Esophagus muscularis mucosa (tissue), 4 donors: ENCODE measurements around the gene CKS1B. TPM values are rescaled to one million over a fixed set of nuclear protein-coding genes. Genes with fewer than 3 reads are reported as not detected.

Source experiments
- DNase-seq: peaks from one replicate; pipeline ENCODE4 v3.0.0-alpha.2; 2017; ENCODE audit errors: extremely low spot score
- H3K27ac ChIP-seq, 4 donors: fragments of 200-600 bp; sonication (generic); replicated peaks in 1 of 4; 1 replicate in 3 of 4; 2 replicates in 1 of 4; pipeline ENCODE4 v1.5.1; 2016 to 2019; ENCODE audit warnings: mild to moderate bottlenecking in 1 of 4
- H3K27me3 ChIP-seq, 4 donors: fragments of 200-600 bp; sonication (generic); one replicate each; pipeline versions ENCODE4 v1.5.1 to v1.6.0; 2016 to 2019
- H3K36me3 ChIP-seq, 4 donors: fragments of 200-600 bp; sonication (generic); one replicate each; pipeline ENCODE4 v1.5.1; 2016 to 2019
- H3K4me1 ChIP-seq, 4 donors: fragments of 200-600 bp; sonication (generic); one replicate each; pipeline ENCODE4 v1.5.1; 2016 to 2019
- H3K4me3 ChIP-seq, 4 donors: fragments of 200-600 bp; sonication (generic); 1 replicate in 2 of 4; 2 replicates in 2 of 4; pipeline ENCODE4 v1.5.1; 2016 to 2019; ENCODE audit warnings: mild to moderate bottlenecking in 4 of 4, moderate library complexity in 1 of 4
- H3K9me3 ChIP-seq, 4 donors: fragments of 200-600 bp; sonication (generic); 1 replicate in 3 of 4; 2 replicates in 1 of 4; pipeline ENCODE4 v1.5.1; 2016 to 2019
- EP300 ChIP-seq: sonication (generic); formaldehyde crosslinking; IDR thresholded peaks from one replicate; pipeline ENCODE4 v1.6.1; 2017; ENCODE audit warnings: antibody characterized with exemption
- POLR2A ChIP-seq: fragments of 450-650 bp; IDR thresholded peaks from one replicate; pipeline ENCODE4 v1.6.1; 2017; ENCODE audit warnings: antibody characterized with exemption, moderate library complexity, mild to moderate bottlenecking, low read depth
- POLR2AphosphoS5 ChIP-seq, 2 donors: sonication (generic); formaldehyde crosslinking; IDR thresholded peaks; one replicate each; pipeline ENCODE4 v1.6.1; 2017; ENCODE audit warnings: antibody characterized with exemption in 2 of 2
- whole genome bisulfite sequencing: methylation state at CpG from one replicate; pipeline ENCODE4 v1.1.5; 2018; 5-methylcytosine and 5-hydroxymethylcytosine counted together
- intact Hi-C: fragments of 100-400 bp; cut with DNase I; formaldehyde crosslinking; loops from one replicate; pipeline ENCODE4 v1.15.1; 2023
- total RNA-seq, 4 donors: library from RNA; depleted of rRNA; stranded (reverse); fragments of >200 nt; gene quantifications; one replicate each; pipeline versions ENCODE4 v1.1.0 to v1.2.1, GENCODE V29; 2016
- TF ChIP-seq, protein P1 (sequence below), 3 experiments: fragments of 200-600 bp in 2 of 3; fragments of 450-650 bp in 1 of 3; sonication (generic) in 2 of 3; IDR thresholded peaks; one replicate each; pipeline ENCODE4 v1.5.1; 2017 to 2019; ENCODE audit warnings: antibody characterized with exemption in 3 of 3, mild to moderate bottlenecking in 2 of 3, moderate library complexity in 1 of 3

The CKS1B gene
- total RNA-seq, 4 donors from 2014 or later: 11.6 to 21.5 (median 18.8) TPM

- intact Hi-C loops: no loop called here
- no peak for DNase-seq
- 80% methylated on average over 1 of the region's 5 CpGs for WGBS
These were observed 30.0 kb downstream of the CKS1B start for GRCh38 chr1:155004352-155005075.

DNA sequence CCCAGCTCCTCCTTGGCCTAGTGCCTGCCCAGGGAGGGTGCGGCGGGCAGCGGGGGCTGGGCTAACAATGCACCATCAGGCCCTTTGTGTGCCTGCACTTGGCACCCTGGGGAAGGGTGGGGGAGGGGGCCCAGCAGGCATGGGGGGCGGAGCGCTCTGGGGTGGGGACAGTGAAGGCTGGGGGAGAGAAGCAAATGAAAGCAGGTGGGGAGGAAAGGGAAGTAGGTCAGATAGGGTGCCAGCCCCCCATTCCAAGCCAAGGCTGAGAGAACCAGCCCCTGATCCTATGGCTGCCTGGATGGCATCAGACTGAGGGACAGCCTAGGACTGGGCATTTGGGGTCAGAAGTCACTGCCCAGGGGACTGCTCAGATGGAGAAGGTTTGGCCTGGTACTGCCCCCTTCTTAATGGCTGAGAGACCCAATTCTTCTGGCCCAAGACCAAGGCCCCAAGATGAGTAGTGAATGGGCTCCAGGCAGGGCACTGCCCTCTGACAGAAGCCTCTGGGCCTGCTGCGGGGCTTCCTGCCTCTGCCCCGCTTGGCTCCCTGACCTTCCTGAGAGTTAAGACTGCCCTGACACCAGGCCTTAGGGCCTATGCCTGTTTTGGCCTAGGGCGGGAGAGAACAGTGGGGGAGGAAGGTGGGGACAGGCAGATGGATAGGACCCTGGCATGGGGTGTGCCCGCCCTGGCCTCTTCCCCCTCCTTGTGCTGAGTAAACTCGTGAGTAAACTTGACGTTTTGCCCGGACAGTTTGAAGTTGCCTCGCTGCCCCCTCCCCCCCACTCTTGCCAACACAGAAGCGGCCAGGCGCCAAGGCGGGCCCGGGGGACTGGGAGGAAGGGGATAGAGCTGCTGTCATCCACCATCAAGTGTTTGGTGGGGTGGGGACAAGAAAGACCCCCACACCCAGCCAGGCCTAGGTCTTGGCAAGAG is 30.9 kb downstream of the CKS1B start:
- peak in 1 of 2 donors; percentile 47 for TF ChIP-seq POLR2AphosphoS5 (IDR thresholded peaks at IDR 0.05)
- TF ChIP-seq POLR2A: no peak
- TF ChIP-seq, protein P1, sequence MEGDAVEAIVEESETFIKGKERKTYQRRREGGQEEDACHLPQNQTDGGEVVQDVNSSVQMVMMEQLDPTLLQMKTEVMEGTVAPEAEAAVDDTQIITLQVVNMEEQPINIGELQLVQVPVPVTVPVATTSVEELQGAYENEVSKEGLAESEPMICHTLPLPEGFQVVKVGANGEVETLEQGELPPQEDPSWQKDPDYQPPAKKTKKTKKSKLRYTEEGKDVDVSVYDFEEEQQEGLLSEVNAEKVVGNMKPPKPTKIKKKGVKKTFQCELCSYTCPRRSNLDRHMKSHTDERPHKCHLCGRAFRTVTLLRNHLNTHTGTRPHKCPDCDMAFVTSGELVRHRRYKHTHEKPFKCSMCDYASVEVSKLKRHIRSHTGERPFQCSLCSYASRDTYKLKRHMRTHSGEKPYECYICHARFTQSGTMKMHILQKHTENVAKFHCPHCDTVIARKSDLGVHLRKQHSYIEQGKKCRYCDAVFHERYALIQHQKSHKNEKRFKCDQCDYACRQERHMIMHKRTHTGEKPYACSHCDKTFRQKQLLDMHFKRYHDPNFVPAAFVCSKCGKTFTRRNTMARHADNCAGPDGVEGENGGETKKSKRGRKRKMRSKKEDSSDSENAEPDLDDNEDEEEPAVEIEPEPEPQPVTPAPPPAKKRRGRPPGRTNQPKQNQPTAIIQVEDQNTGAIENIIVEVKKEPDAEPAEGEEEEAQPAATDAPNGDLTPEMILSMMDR (IDR thresholded peaks at IDR 0.05): no peak
- intact Hi-C loops: no loop called here
- H3K9me3 ChIP-seq: no peaks in the 10 kb centered on the region
- H3K4me1 ChIP-seq: peaks cover 47 to 75% (median 64%) of the 10 kb centered on the region in 4 donors
- H3K4me3 ChIP-seq: peak overlapping the region; percentile 80 to 97 (median 92)
- peak overlapping the region; percentile 97 to 99 (median 98) for H3K27ac ChIP-seq
- WGBS: 60% methylated on average over 17 of the region's 17 CpGs
- H3K27me3 ChIP-seq: no peaks in the 10 kb centered on the region
- no peak for DNase-seq
- peaks cover 0 to 7% (median 2%) of the 10 kb centered on the region in 4 donors for H3K36me3 ChIP-seq

More at GRCh38 chr1:155004352-155005075, 30.0 kb downstream of the CKS1B start:
- Histone ChIP-seq H3K9me3 (no peaks in the 10 kb centered on the region), H3K27ac (peak overlapping the region; percentile 97 to 99 (median 98)), H3K27me3 (no peaks in the 10 kb centered on the region), H3K4me1 (peaks cover 55 to 75% (median 68%) of the 10 kb centered on the region in 4 donors), H3K4me3 (peak overlapping the region; percentile 80 to 97 (median 92)), H3K36me3 (peaks cover 0 to 4% (median 2%) of the 10 kb centered on the region in 4 donors)
- TF ChIP-seq, protein P1 (IDR thresholded peaks at IDR 0.05): no peak
- TF ChIP-seq POLR2A: no peak
- TF ChIP-seq EP300: no peak
- no peak for TF ChIP-seq POLR2AphosphoS5 (IDR thresholded peaks at IDR 0.05)

GRCh38 chr1:155006601-155007101 is 32.2 kb downstream of the CKS1B start:
- TF ChIP-seq POLR2A (no peak), POLR2AphosphoS5 (IDR thresholded peaks at IDR 0.05) (no peak), EP300 (no peak)
- TF ChIP-seq, protein P1 (IDR thresholded peaks at IDR 0.05): no peak
- 71% methylated on average over 2 of the region's 2 CpGs for WGBS
- peaks cover 0 to 14% (median 5%) of the 10 kb centered on the region in 4 donors for H3K36me3 ChIP-seq
- intact Hi-C loops: no loop called here
- DNase-seq: no peak
- H3K4me1 ChIP-seq: peaks cover 53 to 81% (median 74%) of the 10 kb centered on the region in 4 donors
- H3K27ac ChIP-seq: peak overlapping the region; percentile 97 to 99 (median 98)
- no peak overlapping the region for H3K4me3 ChIP-seq
- H3K27me3 ChIP-seq: no peaks in the 10 kb centered on the region
- no peaks in the 10 kb centered on the region for H3K9me3 ChIP-seq

- Histone ChIP-seq H3K9me3 (no peaks in the 10 kb centered on the region), H3K36me3 (peaks cover 0 to 14% (median 5%) of the 10 kb centered on the region in 4 donors), H3K4me1 (peaks cover 60 to 88% (median 81%) of the 10 kb centered on the region in 4 donors), H3K4me3 (peak overlapping the region in 2 of 4 donors; percentile 20 to 32), H3K27me3 (no peaks in the 10 kb centered on the region), H3K27ac (peak overlapping the region; percentile 68 to 99 (median 86))
- no peak for TF ChIP-seq EP300
- TF ChIP-seq, protein P1 (IDR thresholded peaks at IDR 0.05): no peak
- no peak for TF ChIP-seq POLR2A
- no peak for TF ChIP-seq POLR2AphosphoS5 (IDR thresholded peaks at IDR 0.05)
- WGBS: 53% methylated on average over 5 of the region's 6 CpGs
- intact Hi-C loops: no loop called here
- no peak for DNase-seq
These were observed 32.9 kb downstream of the CKS1B start for GRCh38 chr1:155007251-155007828.
